HCT116 (cell line): ENCODE data around the gene TNFAIP2. TPM values are rescaled to one million over a fixed set of nuclear protein-coding genes. Genes with fewer than 3 reads are reported as not detected.

ENCODE experiments used
- ATAC-seq: fragments of 200-7000 bp; cut with Tn5 transposase; 2 replicates; pipeline ENCODE4 v1.9.1; 2020; ENCODE audit warnings: mild to moderate bottlenecking, moderate library complexity
- BruUV-seq: library from RNA; stranded (reverse); fragments of 400-500 nt; replicated peaks from 2 replicates; lab custom pipeline; 2021; lab: Mats Ljungman, UMichigan
- CTCF ChIA-PET: fragments of 300-600 bp; sonication (Branson Sonifier 250); formaldehyde crosslinking; loops from one replicate; lab custom pipeline; 2021; ENCODE audit warnings: antibody characterized with exemption; lab: Charles Lee
- POLR2A ChIA-PET: fragments of 300-600, 350-600 bp; sonication (Branson Sonifier 250); formaldehyde crosslinking; loops from one replicate; lab custom pipeline; 2021; ENCODE audit warnings: antibody characterized with exemption; lab: Charles Lee
- RAD21 ChIA-PET, 2 experiments: fragments of 300-600 bp; sonication (Branson Sonifier 250); formaldehyde crosslinking; loops; one replicate each; lab custom pipeline; 2023; ENCODE audit warnings: low total read pairs in 2 of 2; ENCODE audit not compliant: uncharacterized antibody in 2 of 2, unreplicated experiment in 2 of 2, low non-redundant PET in 1 of 2; lab: Charles Lee
- DNase-seq: peaks from one replicate; pipeline ENCODE4 v3.0.0-alpha.2; 2010; ENCODE audit warnings: low read depth, low spot score
- H2AFZ ChIP-seq: fragments of 200-600 bp; shearing (Covaris generic), sonication (generic); 2 replicates; pipeline ENCODE4 v1.6.1; 2017; ENCODE audit warnings: low read depth, mixed run types, mixed read lengths, antibody characterized with exemption, low read length; ENCODE audit not compliant: poor library complexity, severe bottlenecking
- H3K27ac ChIP-seq: 2 replicates; pipeline ENCODE4 v1.5.1; 2012; ENCODE audit warnings: low read depth, low read length
- H3K27me3 ChIP-seq: fragments of 200-600 bp; sonication (generic); 2 replicates; pipeline ENCODE4 v1.6.1; 2016; ENCODE audit warnings: mixed run types, low read length, mixed read lengths; ENCODE audit not compliant: insufficient read depth
- H3K36me3 ChIP-seq, 2 experiments: fragments of 200-500 bp in 1 of 2; fragments of 200-600 bp in 1 of 2; sonication (Bioruptor generic) in 1 of 2; sonication (generic) in 1 of 2; 2 replicates each; pipeline versions ENCODE4 v1.5.1 to v1.6.1; 2014 to 2016; ENCODE audit warnings: low read length in 2 of 2, inconsistent platforms in 1 of 2, mixed read lengths in 1 of 2, mixed run types in 1 of 2; ENCODE audit not compliant: insufficient read depth in 2 of 2, control insufficient read depth in 1 of 2
- H3K4me1 ChIP-seq, 2 experiments: fragments of 200-600 bp in 1 of 2; sonication (generic) in 1 of 2; 2 replicates each; pipeline versions ENCODE4 v1.5.1 to v1.6.1; 2012 to 2017; ENCODE audit warnings: low read length in 2 of 2, inconsistent platforms in 1 of 2, mild to moderate bottlenecking in 1 of 2, mixed read lengths in 1 of 2, mixed run types in 1 of 2, moderate library complexity in 1 of 2; ENCODE audit not compliant: insufficient read depth in 2 of 2, control insufficient read depth in 1 of 2
- H3K4me2 ChIP-seq: fragments of 200-600 bp; sonication (generic); 2 replicates; pipeline ENCODE4 v1.6.1; 2017; ENCODE audit warnings: mixed run types, low read length, mixed read lengths
- H3K4me3 ChIP-seq, 2 experiments: fragments of 200-600 bp in 1 of 2; sonication (generic) in 1 of 2; replicated peaks in 1 of 2; 2 replicates each; pipeline ENCODE4 v1.5.1; 2011 to 2016; ENCODE audit warnings: low read length in 2 of 2, control low read depth in 1 of 2, low read depth in 1 of 2, mild to moderate bottlenecking in 1 of 2, mixed read lengths in 1 of 2, mixed run types in 1 of 2
- H3K79me2 ChIP-seq: fragments of 200-600 bp; sonication (generic); 2 replicates; pipeline ENCODE4 v1.6.1; 2017; ENCODE audit warnings: mild to moderate bottlenecking, mixed run types, low read length, moderate library complexity, mixed read lengths; ENCODE audit not compliant: insufficient read depth
- H3K9ac ChIP-seq: fragments of 200-600 bp; sonication (generic); 2 replicates; pipeline ENCODE4 v1.6.1; 2016; ENCODE audit warnings: low read length, mixed read lengths
- H3K9me2 ChIP-seq: fragments of 200-600 bp; sonication (generic), shearing (Covaris generic); 2 replicates; pipeline ENCODE4 v1.6.1; 2017; ENCODE audit warnings: mixed run types, mild to moderate bottlenecking, moderate library complexity; ENCODE audit not compliant: insufficient read depth
- H3K9me3 ChIP-seq, 2 experiments: fragments of 200-500 bp in 1 of 2; fragments of 200-600 bp in 1 of 2; sonication (Bioruptor generic) in 1 of 2; sonication (generic) in 1 of 2; 2 replicates each; pipeline ENCODE4 v1.6.1; 2014 to 2017; ENCODE audit warnings: low read length in 2 of 2, mixed read lengths in 2 of 2, inconsistent platforms in 1 of 2, low read depth in 1 of 2, mild to moderate bottlenecking in 1 of 2, mixed run types in 1 of 2, moderate library complexity in 1 of 2; ENCODE audit not compliant: control insufficient read depth in 1 of 2, insufficient read depth in 1 of 2
- H4K20me1 ChIP-seq: fragments of 200-600 bp; sonication (generic), shearing (Covaris generic); 2 replicates; pipeline ENCODE4 v1.6.1; 2017; ENCODE audit warnings: mixed run types, mild to moderate bottlenecking, moderate library complexity; ENCODE audit not compliant: insufficient read depth
- CBX3 ChIP-seq: IDR thresholded peaks from 2 replicates; pipeline ENCODE4 v1.6.1; 2012; ENCODE audit warnings: low read depth
- CTCF ChIP-seq, 3 experiments: fragments of 200-600 bp in 1 of 3; sonication (generic) in 1 of 3; IDR thresholded peaks in 2 of 3; conservative IDR thresholded peaks in 1 of 3; 2 replicates each; pipeline ENCODE4 v1.5.1; 2012 to 2017; ENCODE audit warnings: low read depth in 2 of 3, low read length in 2 of 3, antibody characterized with exemption in 1 of 3, borderline replicate concordance in 1 of 3, control low read depth in 1 of 3, mild to moderate bottlenecking in 1 of 3, mixed read lengths in 1 of 3, mixed run types in 1 of 3, moderate library complexity in 1 of 3; ENCODE audit not compliant: insufficient read depth in 1 of 3
- ELF1 ChIP-seq: IDR thresholded peaks from 2 replicates; pipeline ENCODE4 v1.6.1; 2012; ENCODE audit warnings: low read depth, borderline replicate concordance
- EZH2 ChIP-seq: fragments of 200-600 bp; sonication (generic); IDR thresholded peaks from 2 replicates; pipeline ENCODE4 v1.6.1; 2017; ENCODE audit warnings: antibody characterized with exemption, mixed run types
- EZH2phosphoT487 ChIP-seq: fragments of 200-600 bp; IDR thresholded peaks from 2 replicates; pipeline ENCODE4 v1.6.1; 2018; ENCODE audit warnings: antibody characterized with exemption, borderline replicate concordance
- FOSL1 ChIP-seq: IDR thresholded peaks from 2 replicates; pipeline ENCODE4 v1.6.1; 2012; ENCODE audit warnings: low read depth
- POLR2A ChIP-seq: IDR thresholded peaks from 2 replicates; pipeline ENCODE4 v1.7.0; 2011; ENCODE audit warnings: borderline replicate concordance; ENCODE audit not compliant: insufficient read depth, insufficient read length; ENCODE audit errors: extremely low read depth
- POLR2AphosphoS5 ChIP-seq: IDR thresholded peaks from 2 replicates; pipeline ENCODE4 v1.6.1; 2011; ENCODE audit warnings: mild to moderate bottlenecking, low read depth, low read length, moderate library complexity
- RAD21 ChIP-seq: IDR thresholded peaks from 2 replicates; pipeline ENCODE4 v1.6.1; 2012; ENCODE audit warnings: low read depth, mild to moderate bottlenecking
- REST ChIP-seq: IDR thresholded peaks from 2 replicates; pipeline ENCODE4 v1.6.1; 2012; ENCODE audit warnings: low read depth
- SIN3A ChIP-seq: IDR thresholded peaks from 2 replicates; pipeline ENCODE4 v1.6.1; 2012; ENCODE audit warnings: low read depth
- SP1 ChIP-seq: IDR thresholded peaks from 2 replicates; pipeline ENCODE4 v1.6.1; 2012; ENCODE audit warnings: low read depth
- SRF ChIP-seq: IDR thresholded peaks from 2 replicates; pipeline ENCODE4 v1.6.1; 2012; ENCODE audit warnings: low read depth
- YY1 ChIP-seq: IDR thresholded peaks from 2 replicates; pipeline ENCODE4 v1.6.1; 2011; ENCODE audit warnings: low read length, low read depth, moderate library complexity, mild to moderate bottlenecking; ENCODE audit not compliant: insufficient replicate concordance; ENCODE audit errors: extremely low read depth
- ZFX ChIP-seq: fragments of 450-650 bp; IDR thresholded peaks from 2 replicates; pipeline ENCODE4 v1.6.1; 2017
- ZNF274 ChIP-seq: fragments of 200-500 bp; sonication (Bioruptor generic); IDR thresholded peaks from 2 replicates; pipeline ENCODE4 v1.6.1; 2014; ENCODE audit warnings: mild to moderate bottlenecking, low read depth, low read length, inconsistent platforms
- intact Hi-C: fragments of 100-400 bp; cut with micrococcal nuclease; formaldehyde crosslinking; loops from 2 replicates; pipeline ENCODE4 v1.10.0; 2022
- total RNA-seq: library from RNA; stranded (reverse); gene quantifications from one replicate; pipeline ENCODE4 v1.2.1, GENCODE V29; 2021; ENCODE audit not compliant: unreplicated experiment
- TF ChIP-seq, protein P1 (sequence below): IDR thresholded peaks from 2 replicates; pipeline ENCODE4 v1.6.1; 2011; ENCODE audit warnings: mild to moderate bottlenecking, low read length, moderate library complexity; ENCODE audit not compliant: insufficient replicate concordance; ENCODE audit errors: extremely low read depth
- TF ChIP-seq, protein P2 (sequence below): IDR thresholded peaks from 2 replicates; pipeline ENCODE4 v1.6.1; 2012

The TNFAIP2 gene
- total RNA-seq, 1 experiment from 2014 or later: 74.8 TPM

DNA sequence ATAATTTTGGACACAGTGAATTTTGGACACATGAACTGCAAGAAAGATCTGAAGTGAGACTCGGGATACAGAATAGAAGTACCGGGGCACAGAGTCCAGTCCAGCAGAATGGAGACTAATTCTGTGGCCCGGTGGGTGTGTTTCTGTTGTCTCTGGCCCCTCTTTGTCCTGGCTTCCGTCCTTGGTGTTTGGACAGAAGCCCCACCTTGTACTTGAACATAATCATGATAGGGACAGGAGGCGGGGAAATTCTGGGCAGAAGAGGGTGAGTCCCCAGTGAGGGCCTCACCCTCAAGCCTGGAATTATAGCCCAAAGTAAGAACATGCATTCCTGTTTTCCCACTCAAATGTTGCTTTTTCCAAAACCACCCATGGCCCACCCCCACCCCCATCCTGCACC, 39.9 kb downstream of the TNFAIP2 start:
- POLR2A ChIA-PET: no interaction called here
- Histone ChIP-seq H3K27ac (no peak overlapping the region), H3K4me2 (no peak overlapping the region), H3K36me3 (no peaks in the 10 kb centered on the region)
- no peak for DNase-seq
- TF ChIP-seq SP1 (no peak), CTCF (IDR thresholded peaks at IDR 0.05 in 2 of 3, conservative IDR thresholded peaks at IDR 0.05 in 1 of 3; ENCODE audit: borderline replicate concordance in 1 of 3, insufficient read depth in 1 of 3, low read depth in 2 of 3, low read length in 2 of 3) (no peak), EZH2phosphoT487 (no peak), POLR2AphosphoS5 (no peak), RAD21 (no peak), CBX3 (no peak), SRF (no peak), EZH2 (no peak), ZFX (no peak), POLR2A (no peak), REST (no peak), FOSL1 (no peak), YY1 (no peak), ZNF274 (no peak), ELF1 (no peak), SIN3A (no peak)
- TF ChIP-seq, protein P1, sequence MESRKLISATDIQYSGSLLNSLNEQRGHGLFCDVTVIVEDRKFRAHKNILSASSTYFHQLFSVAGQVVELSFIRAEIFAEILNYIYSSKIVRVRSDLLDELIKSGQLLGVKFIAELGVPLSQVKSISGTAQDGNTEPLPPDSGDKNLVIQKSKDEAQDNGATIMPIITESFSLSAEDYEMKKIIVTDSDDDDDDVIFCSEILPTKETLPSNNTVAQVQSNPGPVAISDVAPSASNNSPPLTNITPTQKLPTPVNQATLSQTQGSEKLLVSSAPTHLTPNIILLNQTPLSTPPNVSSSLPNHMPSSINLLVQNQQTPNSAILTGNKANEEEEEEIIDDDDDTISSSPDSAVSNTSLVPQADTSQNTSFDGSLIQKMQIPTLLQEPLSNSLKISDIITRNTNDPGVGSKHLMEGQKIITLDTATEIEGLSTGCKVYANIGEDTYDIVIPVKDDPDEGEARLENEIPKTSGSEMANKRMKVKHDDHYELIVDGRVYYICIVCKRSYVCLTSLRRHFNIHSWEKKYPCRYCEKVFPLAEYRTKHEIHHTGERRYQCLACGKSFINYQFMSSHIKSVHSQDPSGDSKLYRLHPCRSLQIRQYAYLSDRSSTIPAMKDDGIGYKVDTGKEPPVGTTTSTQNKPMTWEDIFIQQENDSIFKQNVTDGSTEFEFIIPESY: no peak
- TF ChIP-seq, protein P2, sequence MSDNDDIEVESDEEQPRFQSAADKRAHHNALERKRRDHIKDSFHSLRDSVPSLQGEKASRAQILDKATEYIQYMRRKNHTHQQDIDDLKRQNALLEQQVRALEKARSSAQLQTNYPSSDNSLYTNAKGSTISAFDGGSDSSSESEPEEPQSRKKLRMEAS: no peak
- TF ChIP-seq, all 23 proteins: peak for 0
- Histone ChIP-seq H3K4me1 (peaks cover 13 to 23% of the 10 kb centered on the region in 2 experiments), H2AFZ (no peak overlapping the region), H3K9ac (no peak overlapping the region), H3K79me2 (no peaks in the 10 kb centered on the region), H3K4me3 (no peak overlapping the region), H4K20me1 (no peaks in the 10 kb centered on the region), H3K9me2 (no peaks in the 10 kb centered on the region), H3K9me3 (no peaks in the 10 kb centered on the region), H3K27me3 (no peaks in the 10 kb centered on the region)
- no peak for ATAC-seq
- ChIA-PET CTCF (no interaction called here), RAD21 (no interaction called here)
- BruUV-seq: no TSS peak
- intact Hi-C loops: no loop called here
